Measurements from ENCODE around the gene OSGEPL1. TPM values are rescaled to one million over a fixed set of nuclear protein-coding genes. Genes with fewer than 3 reads are reported as not detected.

Gene OSGEPL1
- total and polyA plus RNA-seq, 4 experiments from 2014 or later, result 7.5 to 19.1 (median 15.7) TPM

DNA sequence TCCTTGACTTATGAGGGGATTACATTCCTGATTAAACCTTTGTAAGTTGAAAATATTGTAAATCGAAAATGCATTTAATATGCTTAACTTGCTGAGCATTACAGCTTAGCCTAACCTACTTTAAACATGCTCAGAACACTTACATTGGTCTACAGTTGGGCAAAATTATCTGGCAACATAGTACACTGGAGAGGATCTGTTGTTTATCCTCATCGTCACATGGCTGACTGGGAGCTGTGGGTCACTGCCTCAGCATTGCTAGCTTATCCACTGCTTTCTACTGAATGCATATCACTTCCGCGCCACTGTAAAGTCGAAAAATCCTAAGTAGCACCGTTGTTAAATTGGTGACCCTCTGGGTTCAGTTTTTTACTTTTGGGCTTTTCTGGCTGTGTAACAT is 35.3 kb upstream of the OSGEPL1 start:
- Histone ChIP-seq H3K27ac (ENCODE audit: low read depth, low read length) (no peak overlapping the region), H3K4me1 (ENCODE audit: insufficient read depth, low read length) (no peaks in the 10 kb centered on the region), H3K27me3 (ENCODE audit: insufficient read depth, low read length) (no peaks in the 10 kb centered on the region), H3K36me3 (ENCODE audit: insufficient read depth, low read length) (peaks cover 14% of the 10 kb centered on the region), H3K4me3 (ENCODE audit: low read length in 2 of 2) (no peak overlapping the region), H3K9me3 (ENCODE audit: control insufficient read depth in 1 of 2, low read length in 2 of 2) (no peaks in the 10 kb centered on the region)
- no peaks in the 10 kb centered on the region for H3K9me3 Mint-ChIP-seq
- peaks cover 37 to 40% of the 10 kb centered on the region in 2 donors for H3K36me3 Mint-ChIP-seq
- POLR2A ChIA-PET (ENCODE audit: partially characterized antibody), result interaction anchor here (2.0 kb wide), 1 partner anchor 14 kb away, joined by 8 read pairs; the partner anchor contains the start of genes ORMDL1 and PMS1
- DNase-seq, result no peak
- intact Hi-C loops (cut with micrococcal nuclease), result no loop called here
- CTCF ChIA-PET (ENCODE audit: partially characterized antibody), result interaction anchor here (0.8 to 1.1 kb wide), 3 partner anchors 17 to 33 kb away, joined by 3 read pairs; no protein-coding TSS in a partner anchor
- peak overlapping the region in 1 of 7 donors; percentile 30 for H3K27ac Mint-ChIP-seq
- H3K4me1 Mint-ChIP-seq, result peaks cover 0 to 10% (median 7%) of the 10 kb centered on the region in 4 donors
- no peak overlapping the region for H3K4me3 Mint-ChIP-seq
- no peaks in the 10 kb centered on the region for H3K27me3 Mint-ChIP-seq

- H3K27me3 Mint-ChIP-seq, result no peaks in the 10 kb centered on the region
- intact Hi-C loops (cut with micrococcal nuclease), result no loop called here
- peaks cover 14% of the 10 kb centered on the region for H3K36me3 ChIP-seq (ENCODE audit: insufficient read depth, low read length)
- H3K36me3 Mint-ChIP-seq, result peaks cover 29 to 31% of the 10 kb centered on the region in 2 donors
- no peak overlapping the region for H3K4me3 ChIP-seq (ENCODE audit: low read length in 2 of 2)
- H3K9me3 Mint-ChIP-seq, result no peaks in the 10 kb centered on the region
- no peak overlapping the region for H3K4me3 Mint-ChIP-seq
- H3K27ac Mint-ChIP-seq, result no peak overlapping the region
- no peaks in the 10 kb centered on the region for H3K9me3 ChIP-seq (ENCODE audit: control insufficient read depth in 1 of 2, low read length in 2 of 2)
- H3K27ac ChIP-seq (ENCODE audit: low read depth, low read length), result no peak overlapping the region
- H3K4me1 ChIP-seq (ENCODE audit: insufficient read depth, low read length), result peaks cover 8% of the 10 kb centered on the region
- H3K27me3 ChIP-seq (ENCODE audit: insufficient read depth, low read length), result no peaks in the 10 kb centered on the region
- ChIA-PET CTCF (ENCODE audit: partially characterized antibody) (interaction anchor here (2.8 kb wide), 1 partner anchor 31 kb away, joined by 8 read pairs; the partner anchor contains the start of gene OSGEPL1), POLR2A (ENCODE audit: partially characterized antibody) (interaction anchor here (1.0 to 1.4 kb wide), 2 partner anchors 9 to 10 kb away, joined by 3 to 4 read pairs; partner anchors contain the start of genes ORMDL1 and PMS1)
- no peak for DNase-seq
- H3K4me1 Mint-ChIP-seq, result peaks cover 9 to 21% (median 17%) of the 10 kb centered on the region in 4 donors
Measured at GRCh38 chr2:189794310-189794709, 31.7 kb upstream of the OSGEPL1 start.

DNA sequence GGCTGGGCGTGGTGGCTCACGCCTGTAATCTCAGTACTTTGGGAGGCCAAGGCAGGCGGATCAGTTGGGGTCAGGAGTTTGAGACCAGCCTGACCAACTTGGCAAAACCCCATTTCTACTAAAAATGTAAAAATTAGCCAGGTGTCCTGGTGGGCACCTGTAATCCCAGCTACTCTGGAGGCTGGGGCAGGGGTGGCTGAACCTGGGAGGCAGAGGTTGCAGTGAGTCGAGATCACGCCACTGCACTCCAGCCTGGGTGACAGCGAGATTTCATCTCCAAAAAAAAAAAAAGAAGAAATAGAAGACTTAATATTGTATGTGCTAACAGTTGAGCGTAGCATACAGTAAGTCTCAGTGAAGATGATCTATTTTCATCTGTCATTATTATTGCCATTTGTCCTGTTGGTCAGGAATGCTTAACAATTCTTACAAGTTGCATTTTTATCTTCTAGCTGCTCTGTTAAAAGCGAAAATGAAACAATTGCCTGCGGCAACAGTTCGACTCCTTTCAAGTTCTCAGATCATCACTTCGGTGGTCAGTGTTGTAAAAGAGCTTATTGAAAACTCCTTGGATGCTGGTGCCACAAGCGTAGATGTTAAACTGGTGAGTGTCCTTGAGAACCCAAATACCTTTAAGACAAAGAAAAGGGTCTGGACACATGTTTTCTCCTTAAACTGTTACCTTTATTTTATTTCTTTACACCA is 28.9 kb upstream of the OSGEPL1 start:
- peaks cover 14% of the 10 kb centered on the region for H3K36me3 ChIP-seq (ENCODE audit: insufficient read depth, low read length)
- Mint-ChIP-seq H3K27ac (peak overlapping the region; percentile 65 to 94 (median 91)), H3K9me3 (no peaks in the 10 kb centered on the region), H3K4me3 (peak overlapping the region; percentile 67 to 84 (median 80)), H3K27me3 (no peaks in the 10 kb centered on the region), H3K4me1 (peaks cover 13 to 25% (median 17%) of the 10 kb centered on the region in 4 donors), H3K36me3 (peaks cover 19 to 27% of the 10 kb centered on the region in 2 donors)
- no peaks in the 10 kb centered on the region for H3K9me3 ChIP-seq (ENCODE audit: control insufficient read depth in 1 of 2, low read length in 2 of 2)
- H3K27ac ChIP-seq (ENCODE audit: low read depth, low read length), result peak overlapping the region; percentile 52
- H3K27me3 ChIP-seq (ENCODE audit: insufficient read depth, low read length), result no peaks in the 10 kb centered on the region
- H3K4me3 ChIP-seq (ENCODE audit: low read length in 2 of 2), result peak overlapping the region in 1 of 2 donors; percentile 49
- H3K4me1 ChIP-seq (ENCODE audit: insufficient read depth, low read length), result peaks cover 8% of the 10 kb centered on the region
- intact Hi-C loops (cut with micrococcal nuclease), result no loop called here
- DNase-seq, result peak; percentile 39 to 55 (median 47)
- ChIA-PET CTCF (ENCODE audit: partially characterized antibody) (interaction anchor here (1.3 kb wide), 1 partner anchor 17 kb away, joined by 3 read pairs; no protein-coding TSS in a partner anchor), POLR2A (ENCODE audit: partially characterized antibody) (interaction anchor here (1.1 to 3.2 kb wide), 2 partner anchors 8 to 28 kb away, joined by 3 to 13 read pairs; partner anchors contain the start of gene OSGEPL1)

- intact Hi-C loops (cut with micrococcal nuclease), result loop anchor here (1.0 to 10.0 kb wide), 10 partner anchors 22 to 1893 kb away; partner anchors contain the start of genes ASNSD1, GLS, NAB1 and NABP1
- H3K36me3 Mint-ChIP-seq, result peaks cover 21 to 55% of the 10 kb centered on the region in 2 donors
- peak within 1 kb of the TSS; percentile 96 to 97 (median 97) for H3K27ac Mint-ChIP-seq
- Histone ChIP-seq H3K9me3 (ENCODE audit: control insufficient read depth in 1 of 2, low read length in 2 of 2) (no peaks in the 10 kb centered on the region), H3K27me3 (ENCODE audit: insufficient read depth, low read length) (no peaks in the 10 kb centered on the region), H3K4me3 (ENCODE audit: low read length in 2 of 2) (peak within 1 kb of the TSS; percentile 71 to 74), H3K36me3 (ENCODE audit: insufficient read depth, low read length) (peaks cover 16% of the 10 kb centered on the region), H3K4me1 (ENCODE audit: insufficient read depth, low read length) (peaks cover 52% of the 10 kb centered on the region), H3K27ac (ENCODE audit: low read depth, low read length) (peak within 1 kb of the TSS; percentile 93)
- ChIA-PET POLR2A (ENCODE audit: partially characterized antibody) (interaction anchor here (0.6 to 3.2 kb wide), 18 partner anchors 7 to 750 kb away, joined by 3 to 95 read pairs (median 4); partner anchors contain the start of genes ASNSD1, HIBCH, NEMP2 and OSGEPL1), CTCF (ENCODE audit: partially characterized antibody) (interaction anchor here (0.6 to 3.5 kb wide), 4 partner anchors 10 to 123 kb away, joined by 3 to 23 read pairs (median 3); partner anchors contain the start of genes ASNSD1 and OSGEPL1)
- peak; percentile 93 to 96 (median 96) for DNase-seq
- H3K9me3 Mint-ChIP-seq, result no peaks in the 10 kb centered on the region
- H3K4me3 Mint-ChIP-seq, result peak within 1 kb of the TSS; percentile 92 to 97 (median 94)
- no peaks in the 10 kb centered on the region for H3K27me3 Mint-ChIP-seq
- H3K4me1 Mint-ChIP-seq, result peaks cover 43 to 64% (median 54%) of the 10 kb centered on the region in 4 donors
Measured at GRCh38 chr2:189783927-189784867, 21.6 kb upstream of the OSGEPL1 start, which contains the start of the genes ORMDL1 and PMS1. Gene ORMDL1, minus strand, starts transcription at chr2:189784339. Its CDS starts 1,744 bp downstream, at chr2:189782595. Gene PMS1, plus strand, starts transcription at chr2:189784450. Its CDS starts 7,360 bp downstream, at chr2:189791810.

- peak overlapping the region; percentile 96 to 97 (median 97) for H3K27ac Mint-ChIP-seq
- Histone ChIP-seq H3K4me3 (ENCODE audit: low read length in 2 of 2) (peak overlapping the region; percentile 71 to 74), H3K36me3 (ENCODE audit: insufficient read depth, low read length) (peaks cover 16% of the 10 kb centered on the region), H3K27me3 (ENCODE audit: insufficient read depth, low read length) (no peaks in the 10 kb centered on the region), H3K9me3 (ENCODE audit: control insufficient read depth in 1 of 2, low read length in 2 of 2) (no peaks in the 10 kb centered on the region), H3K4me1 (ENCODE audit: insufficient read depth, low read length) (peaks cover 57% of the 10 kb centered on the region), H3K27ac (ENCODE audit: low read depth, low read length) (peak overlapping the region; percentile 93)
- H3K36me3 Mint-ChIP-seq, result peaks cover 28 to 60% of the 10 kb centered on the region in 2 donors
- H3K4me1 Mint-ChIP-seq, result peaks cover 43 to 71% (median 60%) of the 10 kb centered on the region in 4 donors
- peak overlapping the region; percentile 92 to 97 (median 94) for H3K4me3 Mint-ChIP-seq
- no peaks in the 10 kb centered on the region for H3K9me3 Mint-ChIP-seq
- ChIA-PET CTCF (ENCODE audit: partially characterized antibody) (interaction anchor here (0.6 to 3.5 kb wide), 3 partner anchors 15 to 123 kb away, joined by 3 to 23 read pairs (median 3); partner anchors contain the start of genes ASNSD1 and OSGEPL1), POLR2A (ENCODE audit: partially characterized antibody) (interaction anchor here (0.6 to 3.2 kb wide), 17 partner anchors 8 to 750 kb away, joined by 3 to 95 read pairs (median 4); partner anchors contain the start of genes ASNSD1, HIBCH, NEMP2 and OSGEPL1)
- intact Hi-C loops (cut with micrococcal nuclease), result loop anchor here (5.0 to 10.0 kb wide), 6 partner anchors 201 to 1894 kb away; partner anchors contain the start of genes GLS, NAB1, NABP1 and NEMP2
- no peak for DNase-seq
- no peaks in the 10 kb centered on the region for H3K27me3 Mint-ChIP-seq
Measured at GRCh38 chr2:189783451-189783926, 20.9 kb upstream of the OSGEPL1 start.

DNA sequence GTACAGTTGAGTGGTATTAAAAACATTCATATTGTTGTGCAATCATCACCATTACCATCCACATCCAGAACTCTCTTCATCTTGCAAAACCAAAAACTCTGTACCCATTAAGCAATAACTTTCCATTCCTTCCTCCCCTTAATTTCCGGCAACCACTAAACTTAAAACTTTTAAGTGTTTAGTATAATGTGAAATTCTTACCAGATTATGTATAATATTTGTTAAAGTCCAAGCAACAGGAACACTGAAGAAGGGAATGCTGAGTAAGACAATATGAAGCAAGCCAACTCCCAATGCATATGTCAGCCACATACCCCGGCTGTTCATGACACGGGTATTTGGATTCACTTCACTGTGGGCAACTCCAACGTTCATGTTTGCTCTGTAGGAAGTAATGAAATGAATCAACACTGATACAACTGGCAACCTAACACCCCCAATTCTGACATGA is 19.7 kb upstream of the OSGEPL1 start:
- POLR2A ChIA-PET (ENCODE audit: partially characterized antibody), result interaction anchor here (3.2 kb wide), 1 partner anchor 19 kb away, joined by 95 read pairs; the partner anchor contains the start of gene OSGEPL1
- Mint-ChIP-seq H3K27me3 (no peaks in the 10 kb centered on the region), H3K36me3 (peaks cover 32 to 67% of the 10 kb centered on the region in 2 donors), H3K27ac (peak overlapping the region; percentile 72 to 97 (median 97)), H3K9me3 (no peaks in the 10 kb centered on the region), H3K4me1 (peaks cover 43 to 77% (median 62%) of the 10 kb centered on the region in 4 donors), H3K4me3 (peak overlapping the region; percentile 49 to 97 (median 84))
- Histone ChIP-seq H3K27ac (ENCODE audit: low read depth, low read length) (peak overlapping the region; percentile 93), H3K9me3 (ENCODE audit: control insufficient read depth in 1 of 2, low read length in 2 of 2) (no peaks in the 10 kb centered on the region), H3K36me3 (ENCODE audit: insufficient read depth, low read length) (peaks cover 19% of the 10 kb centered on the region), H3K27me3 (ENCODE audit: insufficient read depth, low read length) (no peaks in the 10 kb centered on the region), H3K4me3 (ENCODE audit: low read length in 2 of 2) (no peak overlapping the region), H3K4me1 (ENCODE audit: insufficient read depth, low read length) (peaks cover 57% of the 10 kb centered on the region)
- intact Hi-C loops (cut with micrococcal nuclease), result loop anchor here (5.0 to 10.0 kb wide), 6 partner anchors 200 to 1895 kb away; partner anchors contain the start of genes GLS, NAB1, NABP1 and NEMP2
- CTCF ChIA-PET (ENCODE audit: partially characterized antibody), result interaction anchor here (1.2 kb wide), 1 partner anchor 85 kb away, joined by 3 read pairs; no protein-coding TSS in a partner anchor
- DNase-seq, result no peak

Data from CD4-positive, alpha-beta memory T cell (primary cell).